ENCODE results near the gene CYB5R2. TPM values are rescaled to one million over a fixed set of nuclear protein-coding genes. Genes with fewer than 3 reads are reported as not detected.
"Not testable (repeated sequence)": the region's sequence is repeated elsewhere in the genome, so short reads cannot be mapped to it uniquely, and the experiment has no call there.

CYB5R2 gene
- polyA plus RNA-seq, 1 donor, result 10.6 TPM

DNA sequence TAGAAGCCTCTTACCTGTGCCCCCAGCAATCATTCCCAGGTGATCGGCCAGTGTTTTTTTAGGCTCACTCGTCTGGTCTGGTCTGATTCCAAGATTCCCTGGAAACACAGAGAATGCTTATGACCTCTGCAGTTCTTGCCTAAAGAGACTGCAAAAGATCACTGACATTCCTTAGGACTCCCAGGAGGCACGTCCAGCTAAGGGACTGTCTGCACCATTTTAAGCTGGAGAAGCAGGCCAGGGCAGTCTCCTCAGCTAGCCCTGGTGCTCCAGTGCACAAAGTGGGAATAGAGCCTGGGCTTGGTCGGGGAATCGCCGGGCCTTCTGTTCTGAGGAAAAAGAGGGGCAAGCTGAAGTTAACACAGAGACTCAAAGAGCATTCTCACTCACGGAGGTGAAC, 4.8 kb downstream of the CYB5R2 start:
- DNase-seq, result no peak

DNA sequence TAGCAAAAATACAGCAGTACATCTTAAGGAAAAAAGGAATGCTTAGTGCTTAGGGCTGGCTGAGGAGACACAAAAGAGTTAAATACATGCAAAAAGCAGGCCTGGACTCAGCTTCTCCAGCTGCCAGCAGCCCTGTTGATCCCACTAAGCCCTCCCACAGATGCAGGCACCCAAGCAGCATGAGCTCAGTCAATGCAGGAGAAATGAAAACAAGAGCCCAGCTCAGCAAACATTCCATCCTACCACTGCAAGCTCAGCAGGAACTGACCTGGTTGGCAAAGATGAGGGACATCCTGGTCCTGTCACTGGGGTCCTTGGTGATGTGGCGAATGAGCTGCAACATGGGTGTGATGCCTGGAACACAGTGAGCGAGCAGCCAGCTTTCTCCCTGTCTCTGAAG, 5.8 kb downstream of the CYB5R2 start:
- DNase-seq, result no peak

DNA sequence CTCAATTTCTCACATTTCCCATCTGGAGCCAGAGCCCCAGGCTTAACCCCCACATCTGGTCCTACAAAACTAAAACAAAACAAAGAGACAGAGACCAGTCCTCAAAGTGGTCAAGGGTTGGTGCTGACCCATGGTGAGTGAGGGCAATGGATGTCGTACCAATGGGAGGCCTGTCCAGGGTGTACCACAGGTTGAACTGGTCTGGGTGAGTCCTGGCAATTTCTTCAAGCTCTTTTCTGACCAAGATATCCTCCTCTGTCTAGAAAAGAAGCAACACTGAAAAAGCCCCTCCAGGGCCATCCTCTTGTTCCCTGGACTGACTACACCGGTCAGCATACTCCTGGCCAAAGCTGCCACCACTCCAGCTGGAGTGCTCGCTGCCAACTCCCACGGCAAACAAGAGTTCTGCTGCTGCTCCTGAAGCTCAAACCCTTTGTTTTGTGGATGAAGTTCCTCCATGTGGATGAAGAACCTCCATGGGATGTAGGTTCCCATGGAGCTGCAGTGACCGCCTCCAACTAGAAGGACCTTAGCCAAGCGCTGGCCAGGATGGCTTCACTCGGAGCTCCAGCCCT, 6.9 kb downstream of the CYB5R2 start:
- no peak for DNase-seq

DNA sequence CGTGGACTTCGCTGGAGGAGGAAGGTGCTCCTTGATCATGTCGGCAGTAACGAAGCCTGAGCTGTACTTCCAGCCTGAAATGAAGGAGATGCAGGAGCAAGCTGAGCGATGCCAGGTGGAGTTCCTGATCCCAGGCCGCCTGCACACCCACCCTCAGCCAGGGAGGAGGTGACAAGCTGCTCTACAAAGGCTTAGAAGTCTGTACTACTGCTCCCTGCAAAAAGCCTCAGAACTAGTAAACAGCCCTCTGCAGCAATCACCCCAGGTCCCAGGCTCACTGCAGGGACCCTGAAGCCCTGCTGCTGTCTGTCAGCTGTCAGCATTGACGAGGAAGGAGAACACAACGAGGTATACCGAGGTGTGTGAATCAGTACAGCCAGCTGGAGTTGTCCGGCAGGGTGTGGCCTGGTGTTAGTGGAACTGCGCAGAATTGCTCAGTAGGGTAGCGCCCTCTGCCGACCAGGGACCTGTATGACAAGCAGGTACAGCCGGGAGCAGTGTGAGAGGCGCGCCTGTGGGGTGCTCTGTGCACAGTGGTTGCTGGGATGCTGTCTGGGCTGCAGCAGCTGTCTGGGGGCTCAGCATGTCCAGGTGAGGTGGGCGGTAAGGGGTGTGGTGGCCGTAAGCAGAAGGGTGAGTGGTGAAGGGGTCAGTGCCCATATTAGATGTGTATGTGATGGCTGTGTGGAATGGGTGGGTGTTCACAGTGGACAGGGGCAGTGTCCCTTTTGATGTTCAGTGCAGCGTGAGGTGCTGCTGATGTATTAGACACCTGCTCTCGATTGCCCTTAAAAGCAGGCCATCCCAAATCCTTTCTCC, 7.6 kb downstream of the CYB5R2 start:
- peak; percentile 63 for DNase-seq

DNA sequence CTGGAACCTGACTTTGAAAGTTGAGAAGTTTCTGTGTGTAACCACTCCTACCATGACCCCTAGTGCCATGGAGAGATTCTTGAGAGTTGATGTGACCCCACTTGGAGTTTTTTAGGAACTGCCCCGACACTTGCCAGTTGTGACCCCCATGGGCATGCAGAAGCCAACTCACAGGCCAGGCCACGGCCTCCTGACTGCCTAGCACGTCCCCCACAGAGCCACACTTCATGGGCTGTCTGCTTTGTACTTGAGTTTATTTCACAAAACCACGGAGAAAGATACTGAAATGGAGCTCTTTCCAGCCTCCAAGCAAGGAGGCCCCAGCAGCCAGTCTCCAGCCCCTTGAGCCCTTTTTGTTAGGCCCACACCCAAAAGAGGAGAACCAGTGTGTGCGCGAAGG, 8.4 kb downstream of the CYB5R2 start:
- DNase-seq, result no peak

DNA sequence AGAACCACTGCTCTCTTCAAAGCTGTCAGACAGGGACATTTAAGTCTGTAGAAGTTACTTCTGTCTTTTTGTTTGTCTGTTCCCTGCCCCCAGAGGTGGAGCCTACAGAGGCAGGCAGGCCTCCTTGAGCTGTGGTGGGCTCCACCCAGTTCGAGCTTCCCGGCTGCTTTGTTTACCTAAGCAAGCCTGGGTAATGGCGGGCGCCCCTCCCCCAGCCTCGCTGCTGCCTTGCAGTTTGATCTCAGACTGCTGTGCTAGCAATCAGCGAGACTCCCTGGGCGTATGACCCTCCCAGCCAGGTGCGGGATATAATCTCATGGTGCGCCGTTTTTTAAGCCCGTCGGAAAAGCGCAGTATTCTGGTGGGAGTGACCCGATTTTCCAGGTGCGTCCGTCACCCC, 9.8 kb downstream of the CYB5R2 start:
- not testable (repeated sequence) for DNase-seq

DNA sequence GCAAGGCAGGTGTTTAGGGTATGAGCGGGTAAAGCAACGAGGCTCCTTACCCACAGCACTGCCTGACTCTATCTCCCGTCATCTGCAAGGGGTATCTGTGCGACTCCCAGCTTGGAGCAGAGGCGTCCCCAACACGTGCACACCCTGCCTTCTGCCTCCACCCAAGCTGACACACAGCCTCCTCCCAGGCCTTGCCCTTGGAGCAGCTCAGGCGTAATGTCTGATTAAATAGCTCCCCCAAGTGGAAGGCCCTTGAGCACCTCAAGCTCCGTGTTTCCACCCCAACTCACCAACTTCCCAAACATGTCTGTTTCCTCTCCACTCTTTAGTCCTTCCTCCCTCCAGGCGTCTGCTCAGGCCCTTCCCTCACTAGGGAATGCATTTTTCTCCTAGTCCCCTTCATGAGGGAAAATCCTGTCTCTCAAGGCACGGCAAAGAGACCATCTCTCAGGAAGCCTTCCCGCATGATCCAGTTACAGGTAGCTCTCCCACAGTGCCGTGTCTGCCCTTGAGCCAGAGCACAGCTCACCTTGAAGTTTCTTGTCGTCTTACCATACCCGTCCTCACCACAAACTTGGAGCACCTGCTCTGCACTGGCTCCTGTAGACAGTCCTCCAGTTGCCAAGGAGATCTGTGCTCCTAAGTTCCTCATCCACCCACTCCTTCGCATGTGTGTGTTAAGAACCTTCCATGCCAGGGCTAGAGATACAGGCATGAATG, 15.8 kb downstream of the CYB5R2 start:
- peak; percentile 54 for DNase-seq

DNA sequence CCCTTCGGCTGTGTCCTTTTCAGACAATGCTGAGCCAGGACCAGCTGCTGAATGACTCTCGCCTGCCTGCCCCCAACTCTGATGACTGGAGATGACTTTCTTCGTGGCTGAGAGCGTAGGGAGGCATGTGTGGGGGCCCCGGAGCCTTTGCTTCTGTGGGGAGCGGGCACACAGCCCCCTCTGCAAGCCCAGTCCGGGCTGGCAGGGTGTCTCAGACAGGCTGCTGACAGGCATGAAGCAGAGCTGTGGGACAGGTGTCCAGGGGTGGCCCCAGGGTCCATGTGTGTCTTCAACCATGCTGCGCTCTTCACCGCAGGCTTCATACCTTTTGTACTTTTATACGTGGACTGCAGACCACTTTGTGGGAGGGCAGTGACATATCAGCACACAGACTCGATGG, 16.6 kb downstream of the CYB5R2 start:
- no peak for DNase-seq

DNA sequence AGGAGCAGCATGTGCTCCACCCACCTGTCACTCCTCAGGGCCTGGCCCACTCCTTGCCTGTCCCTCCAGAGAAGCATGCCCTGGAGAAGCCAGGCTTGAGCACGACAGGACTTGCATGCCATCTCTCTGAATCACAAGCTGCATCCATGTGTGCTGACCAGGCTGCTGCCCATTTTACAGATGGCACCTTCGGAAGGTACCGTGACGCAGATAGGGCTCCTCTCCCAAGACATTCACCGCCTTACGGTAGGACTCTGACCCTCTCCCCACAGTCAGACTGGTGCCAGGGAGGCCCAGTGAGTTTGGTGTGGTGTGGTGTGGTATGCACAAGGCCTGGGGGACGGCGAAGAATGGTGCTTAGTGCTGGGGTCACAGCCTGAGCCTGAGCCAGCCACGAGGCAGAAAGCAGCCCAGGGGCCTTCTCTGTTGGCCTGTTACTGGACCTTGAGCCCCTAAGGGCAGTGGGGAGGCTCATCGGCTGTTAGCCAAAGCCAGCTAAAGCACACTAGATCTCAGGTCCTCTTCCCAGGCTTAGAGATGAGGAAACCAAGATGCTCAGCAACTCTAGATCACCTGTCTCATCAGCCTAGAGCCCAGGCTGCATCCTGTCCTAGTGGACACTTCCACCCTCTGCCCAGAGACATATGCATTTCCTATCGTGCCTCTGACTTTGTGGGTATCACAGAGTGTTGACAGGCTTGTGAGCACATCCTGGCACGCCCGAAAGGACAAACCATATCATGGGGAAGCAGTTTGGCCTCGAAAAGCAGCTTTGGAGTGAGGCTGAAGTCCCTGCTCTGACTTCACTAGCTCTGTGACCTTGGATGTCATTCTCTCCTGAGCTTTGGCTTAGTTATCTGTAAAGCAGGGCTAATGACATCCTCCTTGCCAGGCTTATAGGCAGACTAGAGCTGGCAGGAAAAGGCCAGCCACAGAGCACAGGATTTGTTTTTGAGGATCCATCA, 17.8 kb downstream of the CYB5R2 start:
- DNase-seq, result no peak

DNA sequence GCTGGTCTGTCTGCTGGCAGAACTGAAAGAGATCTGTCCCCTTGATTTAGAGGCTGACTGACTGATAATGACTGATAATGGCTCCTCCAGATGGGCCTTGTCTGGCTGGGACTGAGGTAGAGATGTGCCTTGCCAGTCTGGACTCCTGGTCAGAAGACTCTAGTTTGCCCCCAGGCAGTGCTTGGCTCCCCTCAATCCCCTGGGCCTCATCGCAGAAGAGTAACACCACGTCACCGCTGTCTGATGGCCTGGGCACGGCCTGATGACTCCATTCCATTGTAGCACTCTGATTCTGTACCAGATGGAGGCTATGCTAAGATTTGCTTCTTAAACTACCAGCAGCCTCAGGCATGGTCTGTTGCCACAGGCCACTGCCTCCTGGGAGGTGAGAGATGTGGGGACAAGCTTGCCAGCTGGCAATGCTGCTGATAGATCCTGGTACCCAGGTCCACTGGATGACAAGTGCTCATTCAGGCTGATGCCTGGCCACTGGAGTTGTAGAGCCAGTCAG, 19.1 kb downstream of the CYB5R2 start:
- DNase-seq, result no peak

DNA sequence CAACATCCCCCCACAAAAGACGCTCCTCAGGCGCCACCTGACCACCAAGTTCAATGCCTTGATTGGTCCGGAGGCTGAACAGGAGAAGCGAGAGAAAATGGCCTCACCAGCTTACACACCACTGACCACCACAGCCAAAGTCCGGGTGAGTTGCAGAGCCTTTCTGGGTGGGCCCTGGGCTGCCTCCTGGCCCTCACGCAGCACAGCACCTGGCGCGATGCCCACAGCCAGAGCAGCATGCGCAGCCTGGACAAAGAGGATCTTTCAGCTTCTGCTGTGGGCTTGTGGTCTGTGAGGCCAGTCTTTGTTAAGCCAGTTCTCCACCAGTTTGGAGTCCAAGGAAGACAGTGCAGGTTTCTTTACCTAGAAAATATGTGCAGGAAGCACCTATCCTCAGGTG, 21.6 kb downstream of the CYB5R2 start:
- DNase-seq, result no peak

DNA sequence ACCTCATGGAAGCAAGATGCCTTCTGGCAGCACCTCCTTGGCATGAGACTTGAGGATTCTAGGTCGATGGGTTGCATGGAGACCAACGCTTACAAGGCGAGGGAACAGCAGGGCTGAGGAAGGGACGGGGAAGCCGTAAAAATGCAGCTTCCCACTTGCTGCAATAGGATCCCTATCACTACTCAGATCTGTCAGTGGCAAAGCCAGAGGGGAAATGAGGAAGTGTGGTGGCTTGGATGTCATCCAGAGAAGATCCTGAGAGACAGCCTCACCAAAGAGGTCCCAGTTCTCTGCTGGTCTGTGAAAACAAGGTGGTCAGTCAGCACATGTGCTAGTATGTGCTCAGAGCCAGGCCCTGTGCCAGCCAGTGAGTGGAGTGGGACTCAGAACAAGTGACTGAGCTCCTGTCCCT, 22.2 kb downstream of the CYB5R2 start:
- DNase-seq, result no peak

DNA sequence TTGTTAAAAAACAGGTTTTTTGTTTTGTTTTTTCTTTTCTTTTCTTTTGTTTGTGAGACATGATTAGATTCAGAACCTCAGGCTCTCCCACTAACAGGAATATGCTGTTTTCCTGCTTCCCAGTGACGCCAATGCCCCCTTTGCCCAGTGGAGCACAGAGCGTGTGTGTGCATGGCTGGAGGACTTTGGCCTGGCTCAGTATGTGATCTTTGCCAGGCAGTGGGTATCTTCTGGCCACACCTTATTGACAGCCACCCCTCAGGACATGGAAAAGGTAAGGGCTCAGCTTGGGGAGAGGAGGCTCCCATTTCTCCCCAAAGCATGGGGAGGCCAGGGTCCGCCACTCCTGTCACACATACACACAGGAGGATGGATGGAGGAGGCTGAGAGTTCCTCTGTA, 25.0 kb downstream of the CYB5R2 start:
- DNase-seq, result no peak

DNA sequence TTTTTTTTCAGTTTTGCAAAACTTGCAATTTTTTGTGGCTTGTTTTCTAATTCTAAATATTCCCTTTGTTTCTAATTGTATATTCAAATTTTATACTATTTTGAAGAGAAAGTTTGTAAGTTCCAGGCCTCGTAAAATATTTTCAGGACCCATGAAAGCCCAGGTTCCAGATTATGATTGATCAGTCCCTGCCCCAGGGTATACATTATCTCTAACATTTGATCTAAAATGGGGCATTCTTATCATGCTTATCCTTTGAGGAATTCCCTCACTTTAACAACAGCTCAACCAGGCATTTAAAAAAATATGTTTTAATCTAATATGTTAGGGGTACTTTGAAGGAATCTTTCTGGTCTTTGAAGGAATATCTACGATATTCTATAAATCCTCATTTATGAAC, 26.4 kb downstream of the CYB5R2 start:
- DNase-seq, result no peak

DNA sequence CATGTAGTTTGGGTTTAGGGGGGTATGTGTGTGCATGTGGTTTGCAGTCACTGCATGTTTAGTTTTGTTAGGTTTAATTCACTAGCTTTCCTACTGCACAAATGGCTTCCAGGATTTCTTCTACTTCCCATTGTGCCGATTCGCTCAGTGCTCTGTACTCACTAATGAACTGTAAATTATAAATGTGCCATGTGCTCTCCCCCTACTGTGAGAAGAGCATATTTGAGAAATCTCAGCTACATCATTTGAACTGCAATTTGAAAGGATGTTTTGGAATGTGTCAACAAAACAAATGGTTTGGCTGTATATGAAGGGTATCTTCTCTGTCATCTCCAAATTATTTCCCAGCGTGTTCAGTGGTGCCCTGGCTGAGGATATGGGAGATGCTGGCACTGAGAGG, 28.1 kb downstream of the CYB5R2 start:
- no peak for DNase-seq

DNA sequence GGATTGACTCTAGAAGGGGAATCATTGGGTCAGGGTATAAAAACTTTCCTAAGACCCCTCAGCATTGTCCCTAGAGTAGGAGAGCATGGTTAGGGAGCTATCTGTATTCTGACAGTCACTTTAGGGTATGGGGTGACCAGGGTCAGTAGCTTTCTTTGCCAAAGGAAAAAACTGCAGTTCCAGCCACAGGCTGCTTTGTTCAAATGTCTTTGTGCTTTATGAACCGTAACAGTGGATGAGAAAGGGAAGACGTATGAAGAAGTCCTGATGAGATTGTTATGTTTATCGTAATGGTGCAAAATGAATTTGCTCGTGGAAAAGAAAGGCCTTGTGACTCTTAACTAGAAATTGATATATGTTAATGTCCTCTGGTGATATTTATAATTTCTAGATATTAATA, 30.0 kb downstream of the CYB5R2 start:
- DNase-seq, result no peak

DNA sequence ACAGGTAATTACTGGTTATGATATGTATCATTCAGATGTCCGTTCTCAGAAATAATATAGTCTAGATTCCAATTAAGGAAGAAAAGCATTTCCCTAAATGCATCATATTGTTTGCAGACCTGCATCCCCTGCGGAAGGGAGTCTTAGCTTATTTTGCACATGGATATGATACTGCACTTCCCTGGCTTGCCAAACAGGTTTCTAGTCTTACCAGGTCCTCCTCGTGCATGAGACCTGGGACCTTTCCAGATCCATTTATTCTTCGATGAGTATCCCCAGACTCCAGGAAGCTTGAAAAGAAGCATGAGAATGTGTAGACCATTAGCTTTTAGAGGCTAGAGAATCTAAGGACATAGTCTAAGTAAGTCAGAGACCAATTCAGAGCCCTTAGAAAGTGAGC, 30.6 kb downstream of the CYB5R2 start:
- DNase-seq, result no peak

DNA sequence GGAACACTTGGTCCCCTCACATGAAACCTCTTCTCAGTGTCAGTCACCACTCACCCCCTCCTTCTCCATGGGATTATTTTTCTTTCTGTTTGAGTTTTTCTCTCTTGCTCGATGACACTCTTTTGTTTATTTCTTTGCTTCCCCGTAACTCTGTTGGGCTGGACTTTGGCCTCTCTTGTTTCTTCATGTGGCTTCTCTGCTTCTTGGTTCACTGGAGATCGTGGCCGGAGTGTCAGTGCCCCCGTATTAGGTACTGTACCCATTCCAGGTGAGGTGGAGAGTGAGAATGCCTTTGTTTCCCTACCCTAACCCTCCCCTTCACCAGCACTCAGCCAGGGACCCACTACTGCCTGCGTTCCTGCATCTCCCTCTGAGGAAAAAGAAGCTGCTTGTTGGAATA, 32.5 kb downstream of the CYB5R2 start:
- no peak for DNase-seq

DNA sequence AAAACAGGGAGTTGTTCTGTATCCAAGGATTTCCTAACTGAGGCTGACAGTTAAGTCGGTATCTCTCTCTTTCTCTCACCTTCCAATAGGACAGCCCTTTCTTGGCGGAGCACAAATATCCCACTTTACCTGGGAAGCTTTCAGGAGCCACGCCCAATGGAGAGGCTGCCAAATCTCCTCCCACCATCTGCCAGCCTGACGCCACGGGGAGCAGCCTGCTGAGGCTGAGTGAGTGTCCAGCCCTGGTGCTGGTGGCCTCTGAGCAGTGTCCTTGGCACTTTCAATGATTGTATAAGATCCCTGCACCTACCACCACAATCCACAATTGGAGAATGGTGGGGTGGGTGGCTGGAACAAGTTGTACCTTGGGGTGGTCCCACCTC, 33.7 kb downstream of the CYB5R2 start:
- no peak for DNase-seq

DNA sequence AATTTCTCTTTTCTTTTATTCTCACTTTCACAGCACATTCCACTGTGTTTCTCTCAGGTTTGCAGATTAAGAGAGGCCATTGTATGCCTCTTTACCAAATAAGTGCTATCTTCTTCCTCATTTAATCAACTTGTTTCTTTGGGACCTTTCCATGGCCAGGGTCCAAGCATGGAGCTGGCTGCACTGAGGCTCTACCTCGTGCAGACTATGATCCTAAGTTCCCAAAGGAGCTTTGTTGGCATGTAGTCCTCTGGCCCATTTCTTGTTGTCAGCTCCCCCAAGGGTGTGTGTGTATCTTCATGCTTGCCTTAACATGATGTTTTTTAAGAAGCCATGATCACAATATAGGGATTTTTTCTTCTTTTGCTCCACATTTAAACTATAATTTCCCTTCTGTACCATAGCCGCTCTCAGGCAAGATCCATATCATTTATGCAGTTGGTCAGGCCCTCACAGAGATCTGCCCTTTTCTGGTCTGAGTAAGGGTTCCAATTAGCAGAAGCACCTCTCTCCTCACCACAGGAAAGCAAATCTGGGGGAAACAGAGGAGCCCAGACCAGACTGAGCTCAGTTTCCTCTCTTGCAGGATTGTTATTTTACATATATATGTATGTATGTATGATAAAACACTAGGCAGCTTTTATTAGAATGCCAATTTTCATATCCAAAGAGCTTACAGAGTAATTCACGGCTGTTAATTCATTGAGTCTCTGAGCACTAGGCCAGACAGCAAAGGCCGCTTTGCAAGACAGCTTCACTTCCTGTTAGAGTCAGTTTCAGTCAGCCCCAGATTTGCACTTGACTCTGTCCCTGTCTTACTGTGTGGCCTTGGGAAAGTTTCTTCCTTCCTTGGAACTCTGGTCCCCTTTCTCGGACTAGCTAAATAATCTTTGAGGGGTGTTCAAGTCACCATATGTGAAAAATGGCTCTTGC, 34.3 kb downstream of the CYB5R2 start:
- no peak for DNase-seq

DNA sequence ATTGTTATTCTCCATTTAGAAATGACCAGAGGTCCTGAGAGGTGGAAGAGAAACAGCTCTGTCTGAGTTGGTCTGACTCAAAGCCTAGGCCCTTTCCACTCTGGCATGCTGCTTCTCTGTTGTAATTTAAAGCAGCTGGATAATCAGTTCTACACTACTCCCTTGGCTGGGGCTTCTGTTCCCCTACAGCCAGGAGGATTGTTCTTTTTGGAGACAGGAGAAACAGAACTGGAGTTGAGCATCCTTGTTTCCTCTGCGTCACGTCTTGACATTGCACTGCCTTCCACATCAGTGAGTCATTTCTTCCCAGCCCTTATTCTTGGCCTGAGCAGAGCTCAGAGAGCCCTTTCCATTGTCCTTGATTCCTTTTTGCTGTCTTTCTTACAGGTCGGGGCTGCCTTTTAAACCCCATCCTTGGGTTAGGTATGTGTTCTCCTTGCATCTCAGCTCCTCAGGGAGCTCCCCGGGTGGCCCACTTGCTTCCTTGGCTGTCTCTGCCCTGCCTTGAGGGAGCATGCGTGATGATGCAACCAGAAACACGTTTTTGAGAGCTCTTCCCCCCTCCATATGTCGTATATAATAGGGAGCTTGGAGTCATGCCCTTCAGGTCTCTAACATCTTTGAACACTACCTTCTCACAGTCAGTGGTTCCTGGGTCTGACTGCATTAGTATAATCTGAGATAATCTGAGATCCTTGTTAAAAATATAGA, 35.7 kb downstream of the CYB5R2 start:
- peak; percentile 85 for DNase-seq
